Measurements from ENCODE around the gene KRT78.
"Not testable (repeated sequence)": the region's sequence is repeated elsewhere in the genome, so short reads cannot be mapped to it uniquely, and the experiment has no call there.

KRT78 gene, protein sequence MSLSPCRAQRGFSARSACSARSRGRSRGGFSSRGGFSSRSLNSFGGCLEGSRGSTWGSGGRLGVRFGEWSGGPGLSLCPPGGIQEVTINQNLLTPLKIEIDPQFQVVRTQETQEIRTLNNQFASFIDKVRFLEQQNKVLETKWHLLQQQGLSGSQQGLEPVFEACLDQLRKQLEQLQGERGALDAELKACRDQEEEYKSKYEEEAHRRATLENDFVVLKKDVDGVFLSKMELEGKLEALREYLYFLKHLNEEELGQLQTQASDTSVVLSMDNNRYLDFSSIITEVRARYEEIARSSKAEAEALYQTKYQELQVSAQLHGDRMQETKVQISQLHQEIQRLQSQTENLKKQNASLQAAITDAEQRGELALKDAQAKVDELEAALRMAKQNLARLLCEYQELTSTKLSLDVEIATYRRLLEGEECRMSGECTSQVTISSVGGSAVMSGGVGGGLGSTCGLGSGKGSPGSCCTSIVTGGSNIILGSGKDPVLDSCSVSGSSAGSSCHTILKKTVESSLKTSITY

DNA sequence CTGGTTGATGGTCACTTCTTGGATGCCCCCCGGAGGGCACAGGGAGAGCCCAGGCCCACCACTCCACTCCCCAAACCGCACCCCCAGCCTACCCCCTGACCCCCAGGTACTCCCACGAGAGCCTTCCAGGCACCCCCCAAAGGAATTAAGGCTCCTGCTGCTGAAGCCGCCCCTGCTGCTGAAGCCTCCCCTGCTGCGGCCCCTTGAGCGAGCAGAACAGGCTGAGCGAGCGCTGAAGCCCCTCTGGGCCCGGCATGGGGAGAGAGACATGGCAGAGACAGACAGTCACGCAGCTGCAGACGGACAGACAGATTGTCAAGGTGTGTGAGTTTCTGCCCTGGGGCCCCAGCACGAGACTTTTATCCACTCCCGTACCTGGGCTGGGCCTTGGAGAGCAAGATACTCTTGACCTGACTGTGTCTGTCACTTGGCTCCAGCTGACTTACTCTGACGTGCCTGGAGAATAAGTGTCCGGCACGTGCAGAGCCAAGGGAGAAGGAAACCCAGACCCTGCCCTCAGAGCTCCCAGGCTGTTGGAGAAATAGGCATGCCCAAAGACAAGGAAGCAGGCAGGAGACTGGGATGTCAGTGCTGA lies at the start of gene KRT78:
Gene KRT78 (minus strand): TSS at position 334 of the 595 bp plus-strand sequence. CDS start 64 bp downstream, at position 270.
- DNase-seq (ENCODE audit: low spot score): no peak

DNA sequence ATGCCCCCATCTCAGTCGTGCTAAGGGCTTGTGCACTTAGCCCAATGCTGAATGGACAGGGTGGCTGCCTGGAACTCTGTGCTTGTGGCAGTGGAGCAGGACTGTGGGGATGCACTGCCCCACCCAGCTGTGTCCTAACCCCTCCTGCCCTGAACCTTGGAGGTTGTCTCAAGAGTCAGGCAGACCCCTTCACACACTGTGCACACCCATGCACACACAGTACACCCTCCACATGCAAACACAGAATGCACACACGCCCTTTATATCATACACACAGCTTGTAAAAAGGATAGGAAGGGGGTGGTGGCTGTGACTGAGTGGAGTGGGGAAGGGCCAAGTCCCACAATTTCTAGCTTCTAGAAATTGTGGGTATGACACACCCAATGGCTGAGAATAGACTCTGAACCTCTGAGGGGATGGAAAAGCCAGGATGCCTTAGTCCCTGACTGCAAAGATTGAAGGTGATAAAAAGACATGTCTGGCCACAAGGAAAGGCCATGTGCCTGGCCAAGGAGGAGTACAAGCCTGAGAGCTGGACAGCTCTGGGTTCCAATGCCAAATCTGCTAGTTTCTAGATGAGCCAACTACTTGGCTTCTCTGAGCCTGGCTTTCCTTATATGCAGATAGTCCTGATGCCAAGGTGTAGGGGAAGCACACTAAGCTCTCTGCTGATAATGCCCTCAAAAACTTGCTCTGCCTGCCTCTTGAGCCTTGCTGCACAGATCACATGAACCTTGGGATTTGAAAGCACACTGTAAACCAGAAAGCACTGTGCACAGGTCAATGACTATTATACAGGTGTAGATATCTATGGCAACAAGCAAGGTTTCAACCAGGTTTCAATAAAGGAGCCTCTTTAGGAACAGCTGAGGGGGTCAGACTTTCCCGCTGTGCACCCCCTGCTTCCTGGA lies 47.7 kb upstream of the KRT78 start:
- DNase-seq (ENCODE audit: low spot score): no peak

DNA sequence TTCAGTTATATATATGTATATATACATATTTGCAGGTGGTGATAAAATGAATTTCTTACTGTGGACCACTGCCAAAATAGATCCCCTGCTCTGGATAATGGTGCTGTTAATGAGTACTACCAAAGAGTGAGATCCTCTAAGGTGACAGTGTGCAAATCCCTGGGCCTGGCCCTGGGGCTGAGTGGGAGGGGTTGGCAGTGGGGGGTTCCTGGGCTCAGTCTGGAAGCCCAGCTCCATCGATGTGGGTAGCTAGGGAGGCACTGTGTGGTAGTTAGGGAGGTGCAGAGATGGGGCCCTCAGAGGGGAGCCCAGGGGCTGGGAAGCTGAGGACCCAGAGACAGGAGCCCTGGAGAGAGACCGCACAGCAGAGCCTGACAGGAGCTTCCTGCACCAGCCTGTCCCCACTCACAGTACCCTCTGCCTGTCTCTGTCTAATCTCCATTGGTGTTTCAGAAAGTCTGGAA lies 47.0 kb upstream of the KRT78 start:
- no peak for DNase-seq (ENCODE audit: low spot score)

DNA sequence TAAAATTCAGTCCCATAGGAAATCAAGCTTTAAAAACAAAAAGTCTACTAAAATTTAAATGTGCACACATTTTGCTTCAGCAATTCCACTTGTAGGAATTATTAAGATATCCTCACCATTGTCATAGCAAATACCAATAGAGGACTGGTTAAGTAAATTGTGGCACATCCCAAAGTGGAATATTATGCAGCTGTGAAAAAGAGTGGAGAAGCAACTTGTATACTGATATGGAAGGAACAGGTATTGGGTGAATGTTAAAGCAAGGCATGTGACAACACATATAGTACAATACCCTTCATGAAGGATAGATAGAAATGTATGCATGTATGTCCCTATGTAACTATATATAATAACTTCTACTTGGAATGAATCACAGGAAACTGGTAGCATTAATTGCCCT lies 44.2 kb upstream of the KRT78 start:
- DNase-seq (ENCODE audit: low spot score): no peak

DNA sequence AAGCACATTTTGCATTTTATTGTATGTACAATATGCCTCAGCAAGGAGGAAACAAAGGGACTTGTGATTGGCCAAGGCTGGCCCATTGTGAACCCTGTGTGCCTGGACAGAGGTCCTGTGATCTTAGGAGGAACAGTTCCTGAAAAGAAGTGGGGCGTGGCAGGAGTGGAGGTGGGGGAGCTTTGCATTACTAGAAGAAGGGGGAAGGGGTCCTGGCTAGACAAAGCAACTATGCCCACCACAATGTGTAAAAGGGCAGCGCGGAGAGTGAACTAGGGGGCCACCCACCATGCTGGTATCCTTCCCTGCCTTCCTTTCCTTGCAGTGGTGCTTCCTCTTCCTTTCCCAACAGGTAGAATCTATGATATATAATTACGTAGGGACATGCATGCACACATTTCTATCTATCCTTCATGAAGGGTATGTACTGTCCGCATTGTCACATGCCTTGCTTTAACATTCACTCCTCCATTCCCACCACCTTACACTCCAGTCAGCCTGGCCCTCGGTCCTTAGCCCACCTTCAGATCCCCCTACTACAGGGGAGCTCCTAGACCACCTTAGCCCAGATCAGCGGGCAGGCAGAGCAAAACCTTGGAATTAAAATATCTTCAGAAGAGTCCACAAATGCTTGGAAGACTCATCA lies 43.5 kb upstream of the KRT78 start:
- DNase-seq (ENCODE audit: low spot score): no peak

DNA sequence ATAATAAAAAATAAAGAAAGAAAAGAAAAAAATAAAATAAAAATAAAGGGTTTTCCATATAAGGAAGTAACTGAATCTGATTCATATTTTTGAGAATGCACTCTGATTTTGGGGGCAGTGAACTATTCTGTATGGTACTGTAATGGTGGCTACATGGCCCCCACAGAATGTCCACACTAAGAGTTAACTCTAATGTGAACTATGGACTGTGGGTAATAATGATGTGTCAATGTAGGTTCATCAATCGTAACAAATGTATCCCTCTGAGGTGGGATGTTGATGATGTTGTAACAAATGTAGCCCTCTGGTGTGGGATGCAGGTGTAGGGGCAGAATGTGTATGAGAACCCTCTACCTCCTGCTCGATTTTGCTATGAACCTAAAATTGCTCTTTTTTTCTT lies 42.2 kb upstream of the KRT78 start:
- DNase-seq (ENCODE audit: low spot score): no peak

DNA sequence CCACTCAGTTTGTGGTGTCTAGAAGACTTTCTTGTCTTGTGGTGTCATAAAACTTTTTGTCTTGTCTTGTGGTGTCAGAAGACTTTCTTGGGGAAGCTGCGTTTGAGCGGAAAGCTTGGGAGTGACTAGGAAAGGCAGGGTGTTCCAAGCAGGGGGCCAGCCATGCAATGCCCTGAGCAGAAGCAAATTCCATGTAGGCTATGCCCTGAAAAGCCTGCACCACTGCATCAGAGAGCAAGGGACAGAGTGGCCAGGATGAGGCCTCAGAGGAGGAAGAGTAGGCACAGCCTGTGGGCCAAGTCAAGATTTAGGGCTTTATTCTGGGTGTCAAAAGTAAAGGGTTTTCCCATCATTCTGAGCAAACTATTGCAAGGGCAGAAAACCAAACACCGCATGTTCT lies 41.6 kb upstream of the KRT78 start:
- no peak for DNase-seq (ENCODE audit: low spot score)

DNA sequence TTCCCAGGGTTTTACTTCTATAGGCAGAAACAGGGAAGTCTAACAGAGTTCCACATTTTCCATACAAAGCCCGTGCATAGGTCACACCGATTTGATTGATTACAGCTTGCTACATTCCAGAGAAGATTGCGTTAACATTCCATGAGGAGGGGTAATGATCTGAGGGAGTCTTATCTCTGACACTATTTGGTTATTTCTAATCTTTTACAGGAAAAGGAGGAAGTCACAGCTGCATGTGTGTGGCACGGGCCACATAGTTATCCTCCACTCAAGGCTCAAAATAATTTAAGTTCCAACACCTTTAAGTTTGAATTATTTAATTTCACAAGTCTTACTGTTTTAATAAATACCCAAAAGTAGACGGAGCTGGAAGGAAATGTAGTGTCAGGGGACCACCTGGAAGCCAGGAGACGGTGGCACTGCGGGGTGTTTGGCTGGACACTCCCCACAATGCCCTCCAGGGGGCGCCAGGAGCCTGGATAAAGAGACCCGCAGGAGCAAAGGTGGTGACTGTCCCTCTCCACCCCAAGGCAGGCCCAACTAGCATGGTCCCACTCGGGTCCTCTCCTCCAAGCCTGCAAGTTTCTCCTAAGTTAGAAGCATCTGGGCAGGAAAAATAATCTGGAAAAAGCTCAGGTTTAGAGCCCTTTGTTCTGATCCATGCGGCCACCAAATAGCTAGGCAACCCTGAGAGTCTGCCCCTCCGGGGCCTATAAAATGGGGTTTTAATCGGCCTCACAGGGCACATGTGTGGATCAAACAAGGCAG lies 35.9 kb upstream of the KRT78 start:
- DNase-seq (ENCODE audit: low spot score): no peak

DNA sequence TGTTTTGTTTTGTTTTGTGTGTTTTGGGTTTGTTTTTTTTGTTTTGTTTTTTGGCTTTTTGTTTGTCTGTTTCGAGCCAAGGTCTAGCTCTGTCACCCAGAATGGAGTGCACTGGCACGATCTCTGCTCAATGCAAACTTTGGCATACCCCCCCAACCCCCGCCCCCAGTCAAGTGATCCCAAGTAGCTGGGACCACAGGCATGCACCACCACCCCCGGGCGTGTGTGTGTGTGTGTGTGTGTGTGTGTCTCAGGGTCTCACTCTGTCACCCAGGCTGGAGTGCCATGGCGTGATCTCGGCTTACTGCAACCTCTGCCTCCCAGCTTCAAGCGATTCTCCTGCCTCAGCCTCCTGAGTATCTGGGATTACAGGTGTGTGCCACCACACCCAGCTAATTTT lies 31.7 kb upstream of the KRT78 start:
- not testable (repeated sequence) for DNase-seq (ENCODE audit: low spot score)

DNA sequence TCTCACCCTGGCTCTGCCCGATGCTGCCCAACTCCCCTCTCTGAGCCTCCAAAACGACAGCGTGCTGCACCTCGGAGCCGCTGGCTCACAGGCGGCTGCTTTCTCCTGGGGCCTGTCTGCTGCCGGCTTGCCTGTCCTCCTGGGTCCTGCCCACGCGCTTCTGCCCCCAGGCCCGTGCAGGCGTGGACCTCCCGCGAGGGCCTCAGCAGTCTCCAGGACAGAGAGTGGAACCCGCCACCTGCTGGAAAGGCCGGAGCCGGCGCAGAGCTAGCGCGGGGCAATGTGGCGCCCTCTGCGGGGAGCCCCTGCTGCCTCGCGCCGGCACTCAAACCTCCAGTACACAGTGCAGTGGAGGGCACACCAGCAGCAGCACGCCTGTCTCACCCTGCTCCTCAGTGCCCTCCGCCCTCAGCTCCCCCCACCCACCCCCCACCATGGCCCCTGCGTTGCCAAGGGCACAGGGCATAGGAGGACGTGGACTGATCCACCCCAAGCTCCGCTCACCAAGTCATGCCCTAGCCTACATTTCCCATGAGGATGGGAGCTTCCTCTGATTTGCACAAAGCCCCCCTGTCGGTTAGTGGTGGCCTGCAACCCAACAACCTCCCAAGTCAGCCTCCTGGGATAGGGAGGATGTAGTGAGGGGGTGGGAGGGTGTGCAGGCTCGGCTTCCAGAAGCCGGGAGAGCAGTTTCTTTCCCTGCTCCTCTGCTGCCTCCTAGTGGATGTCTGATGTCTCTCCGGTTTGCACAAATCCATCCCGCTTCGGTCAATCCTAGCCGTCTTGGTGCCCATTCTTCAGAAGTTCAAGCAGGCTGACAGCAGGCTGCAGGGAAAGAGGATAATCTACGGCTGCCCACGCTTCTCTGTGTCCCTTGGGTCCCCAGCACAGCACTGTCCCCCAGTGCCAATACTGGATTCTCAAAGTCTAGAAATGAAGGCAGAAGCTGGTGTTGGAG lies 30.9 kb upstream of the KRT78 start:
- DNase-seq (ENCODE audit: low spot score): peak; percentile 77

DNA sequence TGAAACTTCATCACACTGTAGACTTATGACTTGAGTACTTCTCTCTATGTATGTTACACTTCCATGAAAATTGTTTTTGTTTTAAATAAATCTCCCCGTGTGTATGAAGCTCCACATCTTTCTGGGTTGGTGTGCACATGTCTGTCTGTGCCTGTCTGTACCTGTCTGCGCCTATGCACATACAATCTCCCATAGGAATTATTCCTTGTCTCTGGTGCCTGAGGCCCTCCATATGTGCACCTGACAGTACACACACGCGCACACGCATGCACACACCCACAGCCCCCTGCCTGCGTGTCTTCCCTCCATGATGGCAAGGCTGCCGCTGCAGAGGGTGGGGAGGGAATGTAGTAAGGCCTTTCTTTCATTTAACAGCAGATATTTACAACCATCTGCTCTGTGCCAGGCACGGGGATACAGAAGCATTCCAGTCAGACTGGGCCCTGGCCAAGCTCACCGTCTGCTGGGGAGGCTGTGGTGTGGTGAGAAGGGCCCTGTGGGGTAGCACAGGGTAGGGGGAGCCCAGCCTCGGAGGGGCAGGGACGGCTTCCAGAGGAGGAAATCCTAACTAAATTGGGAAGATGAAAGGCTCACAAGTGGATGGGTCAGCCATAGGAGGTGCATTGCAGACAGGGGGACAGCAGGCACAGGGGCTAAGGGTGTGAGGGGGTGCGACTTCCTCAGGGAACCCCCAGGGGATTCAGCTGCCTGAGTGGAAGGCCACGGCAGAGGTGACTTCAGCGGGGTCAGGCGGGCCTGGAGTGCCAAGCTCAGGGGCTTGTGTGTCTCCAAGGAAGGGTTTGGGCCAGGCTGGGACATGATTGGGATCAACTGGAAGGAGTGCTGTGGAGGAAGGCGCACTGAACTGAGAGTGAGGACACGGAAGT lies 30.0 kb upstream of the KRT78 start:
- DNase-seq (ENCODE audit: low spot score): no peak

DNA sequence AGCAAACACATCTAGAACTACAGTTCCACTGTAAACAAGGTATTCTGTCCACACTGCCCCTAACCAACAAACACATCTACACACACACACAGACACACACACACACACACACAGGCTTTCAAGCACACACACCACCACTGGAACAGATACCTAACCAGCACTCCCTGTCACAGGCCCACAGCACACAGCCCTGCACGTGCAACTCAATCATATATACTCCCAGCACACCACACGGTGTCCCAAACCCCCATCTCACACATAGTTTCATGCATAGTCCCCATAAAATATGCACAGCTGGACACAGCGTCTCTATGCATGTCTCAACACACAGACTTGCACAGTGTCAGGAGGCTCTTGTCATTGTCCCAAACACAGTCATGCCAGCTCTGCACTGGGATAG lies 28.4 kb upstream of the KRT78 start:
- no peak for DNase-seq (ENCODE audit: low spot score)

DNA sequence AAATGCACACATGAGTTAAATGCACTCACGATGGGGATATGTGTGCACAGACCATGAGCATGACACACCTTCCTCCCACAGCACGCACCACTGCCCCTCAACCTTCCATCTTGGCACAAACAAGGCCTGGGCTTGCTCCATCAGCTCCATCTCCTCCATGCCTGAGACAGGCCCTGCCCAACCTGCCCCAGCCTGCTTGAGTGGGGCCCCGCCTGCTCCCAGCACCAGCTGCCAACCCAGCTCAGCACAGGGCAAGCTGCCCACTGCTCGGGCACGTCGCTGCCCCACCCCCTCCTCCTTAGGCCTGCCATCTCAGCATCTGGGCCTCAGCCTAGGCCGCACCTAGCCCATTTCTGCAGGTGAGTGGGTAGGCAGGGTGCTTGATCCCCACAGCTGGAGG lies 27.6 kb upstream of the KRT78 start:
- no peak for DNase-seq (ENCODE audit: low spot score)

DNA sequence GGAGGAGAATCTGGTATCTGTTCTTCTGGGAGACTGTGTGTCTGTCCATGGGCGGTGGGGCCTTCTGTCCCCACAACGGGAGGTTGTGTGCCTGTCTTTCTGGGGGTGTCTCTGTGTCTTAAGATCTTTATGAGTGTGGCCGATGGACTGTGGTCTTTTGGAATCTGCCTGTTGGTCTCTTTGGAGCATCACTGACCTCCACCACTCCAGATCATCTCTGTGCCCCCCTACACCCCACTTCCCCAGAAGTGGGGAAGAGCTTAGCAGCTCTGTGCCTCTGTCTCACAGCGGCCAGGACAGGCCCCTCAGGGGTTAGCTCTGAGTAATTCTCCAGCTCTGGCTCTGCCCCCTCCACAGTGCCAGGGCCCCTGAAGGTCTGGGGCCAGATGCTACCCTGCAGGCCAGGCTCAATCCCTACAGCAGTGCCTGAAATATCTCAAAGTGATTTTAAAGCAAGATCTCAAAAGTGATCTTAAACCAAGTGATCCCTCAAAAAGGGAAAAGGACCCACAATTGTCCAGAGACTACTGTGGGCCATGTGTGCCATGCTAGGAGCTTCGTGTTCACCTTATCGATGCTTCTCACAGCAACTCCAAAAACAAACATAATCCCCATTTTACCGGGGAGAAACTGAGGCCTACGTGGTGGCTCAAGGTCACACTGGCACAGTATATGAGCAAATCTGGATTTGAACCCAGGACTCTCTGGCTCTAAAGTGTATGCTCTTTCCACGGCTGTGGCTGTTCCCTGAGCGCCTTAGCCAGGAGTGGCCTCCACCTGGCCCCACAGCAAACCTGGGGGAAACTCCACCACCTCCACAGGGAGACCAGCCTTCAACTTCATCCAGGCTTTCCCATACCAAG lies 26.0 kb upstream of the KRT78 start:
- no peak for DNase-seq (ENCODE audit: low spot score)

DNA sequence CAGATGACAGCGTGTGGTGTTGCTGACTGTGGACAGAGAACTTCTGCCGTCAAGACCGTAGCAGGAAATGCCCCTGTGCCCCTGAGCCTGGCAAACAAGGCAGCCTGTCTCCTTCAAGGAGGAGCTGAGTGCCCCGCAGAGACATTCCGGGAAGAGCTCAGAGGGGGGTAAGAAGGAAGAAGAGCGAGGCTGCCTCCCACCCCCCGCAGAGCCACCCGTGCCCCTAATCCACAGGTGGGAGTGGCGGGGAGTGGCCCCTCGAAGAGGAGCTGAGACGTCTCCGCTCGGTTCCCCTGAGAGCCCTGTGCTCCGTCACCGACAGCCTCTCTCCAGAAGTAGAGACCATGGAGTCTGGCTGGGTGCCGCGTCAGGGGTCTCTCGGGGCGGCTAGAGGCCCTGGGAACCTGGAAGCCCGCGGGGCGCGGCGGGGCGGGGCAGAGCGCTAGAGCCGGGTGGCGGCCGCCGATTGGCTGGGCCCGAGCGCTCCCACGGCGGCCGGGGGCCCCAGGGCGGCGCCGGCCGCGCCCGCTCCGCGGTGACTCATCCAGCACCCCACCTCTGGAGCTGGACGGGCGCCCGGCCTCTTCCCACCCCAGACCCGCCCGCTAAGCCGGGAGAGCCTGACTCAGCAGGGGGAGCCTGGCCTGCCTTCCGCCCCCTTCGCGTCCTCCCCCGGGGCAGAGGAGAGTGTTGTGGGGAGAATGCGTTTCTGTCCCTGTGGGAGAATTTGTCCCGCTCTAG lies 25.2 kb upstream of the KRT78 start:
- DNase-seq (ENCODE audit: low spot score): no peak

DNA sequence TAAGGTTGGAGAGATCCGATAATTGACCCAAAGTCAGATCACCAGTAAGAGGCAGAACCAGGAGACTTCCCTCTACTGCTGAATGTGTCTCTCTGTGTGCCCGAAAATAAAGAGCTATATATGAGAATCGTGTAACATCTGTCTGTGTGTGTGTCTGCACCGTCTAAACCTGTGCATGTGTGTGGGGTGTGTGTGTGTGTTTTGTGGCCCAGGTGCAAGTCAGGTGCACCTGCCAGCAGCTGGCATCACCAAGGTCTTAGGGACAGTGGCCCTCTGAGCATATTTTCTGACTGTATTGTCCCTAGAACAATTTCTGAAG lies 24.7 kb upstream of the KRT78 start:
- DNase-seq (ENCODE audit: low spot score): no peak

DNA sequence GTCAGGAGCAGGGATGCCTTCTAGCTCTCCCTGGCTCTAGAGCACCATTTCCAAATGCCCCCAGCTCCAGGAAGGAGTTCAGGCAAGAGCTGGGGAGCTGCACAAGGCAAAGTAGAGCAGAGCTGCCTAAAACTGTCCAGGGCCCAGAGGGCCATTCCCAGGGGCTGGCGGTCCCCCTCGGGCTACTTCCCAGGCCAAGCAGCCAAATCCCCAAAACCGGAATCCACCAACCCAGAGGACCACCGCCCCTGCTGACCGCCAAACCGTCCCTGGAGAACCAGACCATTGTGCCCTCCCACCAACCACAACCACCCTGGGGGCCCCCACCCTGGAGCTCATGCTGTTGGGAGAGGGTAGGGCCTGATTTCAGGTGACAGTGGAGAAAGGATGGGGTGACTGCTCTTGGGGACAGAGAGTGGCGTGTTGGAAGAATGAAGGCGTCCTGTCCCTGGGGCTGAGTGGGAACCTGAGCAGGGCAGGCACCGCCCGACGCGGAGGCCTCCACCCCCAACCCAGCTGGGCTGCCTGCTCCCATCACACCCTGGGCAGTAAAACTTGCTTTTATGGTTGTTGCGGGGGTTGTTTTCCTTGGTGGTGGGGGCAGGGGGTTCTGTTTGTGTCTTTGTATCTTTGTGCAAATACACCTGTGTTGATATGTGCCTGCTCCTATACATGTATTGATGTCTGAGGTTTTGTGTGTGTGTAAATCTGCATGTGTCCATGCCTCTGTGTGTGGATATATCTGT lies 24.0 kb upstream of the KRT78 start:
- DNase-seq (ENCODE audit: low spot score): no peak
